ENCODE data around the gene TNFAIP3.

Gene TNFAIP3

DNA sequence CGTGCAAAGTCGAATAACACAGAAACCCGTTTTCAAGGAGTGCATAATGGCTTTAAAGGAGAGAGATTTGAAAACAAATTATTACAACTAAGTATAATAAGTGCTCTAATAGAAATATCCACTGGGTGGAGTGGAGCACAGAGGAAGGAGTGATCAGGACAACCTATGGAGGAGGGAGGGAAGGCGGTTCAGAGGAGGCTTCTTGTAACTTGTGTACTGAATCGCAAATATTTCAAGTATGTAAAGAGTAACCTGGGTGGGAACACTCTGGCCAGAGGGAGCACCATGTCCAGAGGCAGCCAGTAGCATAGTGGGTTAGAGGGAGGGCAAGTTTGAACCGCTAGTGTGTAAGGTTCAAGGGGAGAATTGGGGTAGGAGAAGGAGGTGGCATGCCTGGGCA is 21.6 kb upstream of the TNFAIP3 start:
- no peak for DNase-seq

DNA sequence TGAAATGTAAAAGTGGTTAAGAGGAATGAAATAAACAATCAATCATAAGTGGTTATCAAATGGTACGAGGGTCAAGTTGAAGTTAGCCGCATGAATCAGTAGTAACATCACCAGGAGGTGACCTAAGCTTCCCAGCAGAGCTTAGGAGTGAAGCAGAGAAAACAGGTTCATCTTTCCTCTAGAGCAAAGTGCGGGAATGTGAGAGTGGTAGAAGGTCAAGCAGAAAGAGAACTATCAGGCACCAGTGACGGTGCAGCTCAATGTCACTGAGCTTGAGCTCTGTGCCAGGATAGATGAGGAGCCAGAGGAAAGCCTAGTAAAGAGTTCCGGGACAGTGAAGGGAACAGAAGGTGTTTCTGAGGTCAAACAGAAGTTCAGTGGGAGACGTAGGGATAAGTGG is 20.8 kb upstream of the TNFAIP3 start:
- DNase-seq = no peak

DNA sequence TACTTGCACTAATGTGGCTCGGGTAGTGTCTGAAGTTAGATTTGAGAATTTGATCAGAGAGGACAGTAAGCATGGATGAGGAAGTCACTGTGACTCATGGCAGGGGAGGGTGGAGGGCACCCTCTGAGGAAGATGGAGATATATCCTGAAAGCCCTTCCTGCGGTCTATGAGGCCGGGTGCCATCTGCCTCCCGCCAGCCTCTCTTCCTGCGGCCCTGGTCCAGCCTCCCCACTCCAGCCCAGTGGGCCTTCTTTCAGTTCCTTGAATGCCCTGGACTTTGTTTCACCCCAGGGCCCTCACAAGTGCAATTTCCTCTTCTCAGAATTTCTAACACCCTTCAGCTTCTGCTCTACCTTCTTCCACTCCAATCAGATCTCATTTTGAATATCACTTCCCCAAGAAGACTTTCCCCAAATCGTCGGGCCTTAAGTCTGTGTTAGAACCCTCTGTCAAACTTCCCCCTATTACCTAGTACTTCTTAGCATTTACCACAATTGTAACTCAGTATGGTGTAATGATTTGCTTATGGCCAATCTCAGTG is 20.2 kb upstream of the TNFAIP3 start:
- no peak for DNase-seq

DNA sequence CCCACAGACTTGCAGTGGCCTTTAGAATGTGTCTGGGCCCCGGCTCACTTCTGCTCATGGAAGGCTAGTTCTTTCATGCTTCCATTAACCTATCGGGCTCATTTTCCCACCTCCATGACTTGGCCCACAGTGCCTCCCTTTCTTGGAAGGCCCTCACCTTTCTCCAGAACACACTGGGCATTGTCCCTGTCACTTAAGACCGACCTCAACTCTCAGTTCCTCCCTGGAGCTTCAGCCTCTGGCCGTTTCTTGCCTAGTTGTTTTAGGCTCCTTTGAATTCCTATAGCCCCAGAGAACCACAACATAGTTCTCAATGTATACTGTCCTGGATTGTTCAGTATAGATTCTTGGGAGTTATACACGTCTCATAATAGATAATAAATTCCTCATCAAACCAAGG is 19.3 kb upstream of the TNFAIP3 start:
- no peak for DNase-seq

DNA sequence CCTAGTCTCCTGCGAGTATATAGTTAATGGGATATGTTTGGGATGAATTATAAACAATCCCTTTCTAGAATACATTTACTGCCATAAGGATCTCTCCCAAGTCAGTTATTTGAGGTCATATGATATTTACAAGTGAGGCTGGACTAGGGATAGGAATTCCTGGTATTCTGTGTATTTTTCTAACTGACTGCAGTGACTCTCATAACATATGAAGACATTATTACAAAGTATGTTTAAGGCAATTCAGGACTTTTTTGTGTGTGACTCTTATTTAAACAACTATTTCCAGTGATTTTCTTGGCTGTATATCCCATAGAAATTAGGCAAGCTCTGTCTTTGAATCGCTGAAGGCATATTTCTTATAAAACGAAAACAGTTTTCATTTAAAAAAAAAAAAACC is 18.4 kb upstream of the TNFAIP3 start:
- no peak for DNase-seq

DNA sequence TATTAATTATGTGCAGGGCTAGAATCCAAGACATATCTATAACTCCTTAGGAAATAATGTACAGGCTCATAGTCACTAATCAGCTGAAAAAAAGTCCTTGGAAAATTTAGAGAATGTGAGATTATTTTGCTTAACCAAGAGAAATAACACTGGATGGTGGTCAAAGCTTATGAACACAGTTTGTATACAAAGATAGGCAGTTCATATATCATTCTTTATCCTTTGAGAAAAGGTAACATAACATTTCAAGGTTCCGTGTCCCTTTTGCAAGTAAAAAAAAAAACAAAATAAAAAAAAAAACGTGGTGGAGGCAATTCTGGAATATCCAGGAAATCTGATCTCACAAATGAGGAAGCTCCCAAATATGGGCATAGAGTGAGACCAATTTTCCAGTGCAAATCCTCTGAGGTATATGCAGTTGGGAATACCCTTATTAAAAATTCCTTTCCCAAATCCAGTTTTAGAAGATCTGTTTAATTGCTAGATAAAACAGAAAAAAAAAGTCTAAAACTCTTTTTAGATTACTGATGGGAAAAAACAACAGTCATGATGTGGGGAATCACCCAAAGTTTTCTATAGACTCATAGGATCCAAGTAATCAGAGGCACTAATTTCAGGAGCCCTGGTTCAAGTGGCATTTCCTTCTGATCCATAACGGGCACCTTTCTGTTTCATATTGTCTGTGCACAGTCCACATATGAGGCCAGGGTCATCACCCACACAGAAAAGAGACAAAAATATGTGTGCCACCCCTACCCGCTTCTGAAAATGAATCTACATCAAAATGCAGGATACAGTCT is 17.7 kb upstream of the TNFAIP3 start:
- no peak for DNase-seq

DNA sequence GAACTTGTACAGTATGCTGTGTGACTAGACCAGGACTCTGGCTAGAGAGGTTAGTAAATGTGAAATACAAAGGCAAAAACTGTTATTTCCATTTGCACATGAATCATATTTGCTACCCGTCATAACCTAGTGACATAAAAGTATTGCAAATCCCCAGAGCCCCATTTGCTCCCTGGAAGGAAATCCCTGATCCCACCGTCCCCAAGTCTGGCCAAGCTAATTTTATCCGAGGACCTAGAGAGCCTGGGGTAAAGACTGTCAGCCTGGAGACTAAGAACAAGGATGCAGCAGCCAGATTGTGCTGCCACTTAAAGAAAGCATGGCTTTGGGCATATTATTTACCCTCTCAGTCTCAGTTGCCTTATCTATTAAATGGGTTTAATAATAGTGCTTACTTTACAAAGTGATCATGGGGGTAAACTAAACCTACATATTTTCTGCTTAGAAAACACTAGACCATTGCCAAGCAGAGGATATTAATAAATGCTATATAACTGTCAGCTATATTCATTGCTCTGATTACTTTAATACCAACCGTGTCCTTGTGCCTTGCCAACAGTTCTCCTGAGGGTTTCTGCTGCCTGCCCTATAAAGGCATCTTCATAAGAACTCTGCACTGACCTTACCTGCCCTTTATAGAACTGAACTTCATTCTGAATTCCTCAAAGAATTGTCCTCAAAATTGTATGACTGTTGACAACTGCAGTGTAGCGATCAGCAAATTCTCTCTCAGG is 16.9 kb upstream of the TNFAIP3 start:
- DNase-seq = no peak

DNA sequence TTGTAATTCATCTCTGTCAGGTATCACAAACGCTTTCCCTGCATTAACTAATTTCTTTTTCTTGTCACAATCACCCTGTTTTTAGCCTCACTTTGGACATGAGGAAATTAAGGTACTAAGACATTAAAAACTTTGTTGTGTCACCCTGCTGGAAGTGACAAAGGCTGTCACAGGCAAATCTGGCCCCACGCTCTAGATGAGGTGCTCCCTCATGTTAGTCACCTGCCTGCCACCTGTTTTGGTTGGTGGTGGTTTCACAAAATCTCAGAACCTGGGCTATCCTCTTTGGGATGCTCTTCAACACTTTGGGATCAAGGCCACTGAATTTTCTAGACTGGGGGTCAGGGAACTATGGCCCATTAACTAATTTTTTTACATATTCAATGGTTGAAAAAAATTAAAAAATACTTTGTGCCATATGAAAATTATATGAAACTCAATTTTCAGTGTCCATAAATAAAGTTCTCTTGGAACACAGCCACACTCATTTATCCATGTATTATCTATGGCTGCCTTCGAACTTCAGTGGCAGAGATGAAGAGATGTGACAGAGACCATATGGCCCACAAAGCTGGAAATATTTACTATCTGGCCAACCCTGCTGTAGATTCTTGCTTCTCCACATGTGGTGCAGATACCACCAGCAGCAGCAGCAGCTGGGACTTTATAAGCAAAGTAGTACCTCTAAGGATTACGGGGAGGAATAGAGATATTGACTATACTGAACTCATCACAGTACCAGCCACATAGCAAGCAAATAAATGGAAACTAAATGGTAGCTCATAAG is 16.1 kb upstream of the TNFAIP3 start:
- DNase-seq = no peak

DNA sequence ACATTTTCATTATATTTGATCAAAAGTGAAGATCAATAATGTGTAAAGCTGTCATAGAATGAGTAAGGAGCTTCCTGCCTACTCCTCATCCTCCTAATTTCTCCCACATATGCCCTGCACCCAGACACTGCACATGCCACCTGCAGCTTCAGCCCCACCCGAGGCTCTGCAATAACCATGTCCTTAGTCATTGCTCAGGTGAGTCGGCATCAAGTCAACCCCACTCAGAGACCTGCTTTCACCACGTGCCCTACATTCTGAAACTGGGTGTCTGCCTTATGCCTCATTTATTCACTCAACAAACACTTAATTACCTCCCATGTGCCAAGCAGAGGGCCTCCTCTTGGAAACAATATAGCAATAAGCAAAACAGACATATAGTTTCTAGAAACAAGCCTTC is 15.4 kb upstream of the TNFAIP3 start:
- no peak for DNase-seq

DNA sequence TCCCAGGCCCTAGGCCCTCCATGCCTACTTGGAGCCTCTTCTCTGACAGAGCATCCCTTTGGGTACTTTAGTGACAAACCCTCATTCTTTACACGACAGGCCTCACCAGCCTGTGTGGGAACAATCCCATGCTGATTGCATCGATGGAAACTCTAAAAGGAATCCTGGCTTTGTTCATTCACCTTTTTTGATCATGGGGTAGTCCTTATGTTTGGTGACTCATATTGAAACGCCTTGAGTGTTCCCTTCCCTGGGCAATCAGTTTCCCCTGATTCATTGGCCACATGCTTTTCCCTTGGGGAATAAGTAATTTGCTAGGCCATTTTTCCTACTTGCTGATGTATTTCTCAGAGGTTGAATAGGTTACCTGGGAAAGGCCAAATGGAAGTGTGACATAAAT is 14.7 kb upstream of the TNFAIP3 start:
- DNase-seq = no peak

DNA sequence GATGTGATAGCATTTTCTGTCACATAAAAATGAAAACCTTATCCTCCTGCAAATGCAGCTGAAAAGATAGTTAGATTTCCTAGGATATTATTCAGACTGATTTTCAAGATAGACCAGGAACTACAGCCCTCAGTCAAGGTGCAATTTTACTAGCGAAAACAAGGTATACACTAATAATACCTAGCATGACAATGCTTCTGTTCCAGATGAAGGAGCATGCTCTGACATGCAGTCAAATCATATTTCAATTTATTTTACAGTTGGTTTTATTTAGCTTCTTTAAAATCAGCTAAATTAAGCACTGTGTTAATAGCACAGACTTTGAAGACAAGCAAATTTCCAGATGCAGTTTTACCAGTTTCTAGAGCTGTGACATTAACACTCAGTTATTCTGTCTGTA is 14.2 kb upstream of the TNFAIP3 start:
- DNase-seq = no peak

DNA sequence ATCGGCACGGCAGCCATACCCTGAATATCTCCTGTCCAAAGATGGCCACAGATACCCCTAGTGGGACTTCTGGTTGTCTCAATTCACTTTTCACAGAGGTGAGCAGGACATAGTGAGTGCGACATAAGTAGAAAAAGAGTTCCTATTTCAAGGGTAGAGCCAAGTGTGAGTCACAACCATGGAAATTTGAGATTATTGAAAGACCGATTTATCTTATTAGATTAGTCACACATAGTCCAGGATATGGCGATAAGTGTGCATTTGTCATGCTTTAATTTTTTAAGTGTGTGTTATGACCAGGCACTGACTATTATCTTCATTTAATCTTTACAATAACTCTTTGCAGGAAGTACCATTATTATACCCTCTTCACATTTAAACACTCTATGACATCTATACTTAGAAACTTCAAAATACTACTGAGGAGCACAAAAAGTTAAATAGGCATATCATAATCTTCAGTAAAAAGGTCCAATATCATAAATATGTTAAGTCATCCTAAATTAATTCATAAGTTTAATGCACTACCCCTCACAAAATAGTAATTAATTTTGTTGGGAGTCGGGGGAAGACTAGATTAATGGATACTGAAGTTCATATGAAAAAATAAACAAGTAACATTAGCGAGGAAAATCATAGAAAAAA is 13.4 kb upstream of the TNFAIP3 start:
- DNase-seq = no peak

DNA sequence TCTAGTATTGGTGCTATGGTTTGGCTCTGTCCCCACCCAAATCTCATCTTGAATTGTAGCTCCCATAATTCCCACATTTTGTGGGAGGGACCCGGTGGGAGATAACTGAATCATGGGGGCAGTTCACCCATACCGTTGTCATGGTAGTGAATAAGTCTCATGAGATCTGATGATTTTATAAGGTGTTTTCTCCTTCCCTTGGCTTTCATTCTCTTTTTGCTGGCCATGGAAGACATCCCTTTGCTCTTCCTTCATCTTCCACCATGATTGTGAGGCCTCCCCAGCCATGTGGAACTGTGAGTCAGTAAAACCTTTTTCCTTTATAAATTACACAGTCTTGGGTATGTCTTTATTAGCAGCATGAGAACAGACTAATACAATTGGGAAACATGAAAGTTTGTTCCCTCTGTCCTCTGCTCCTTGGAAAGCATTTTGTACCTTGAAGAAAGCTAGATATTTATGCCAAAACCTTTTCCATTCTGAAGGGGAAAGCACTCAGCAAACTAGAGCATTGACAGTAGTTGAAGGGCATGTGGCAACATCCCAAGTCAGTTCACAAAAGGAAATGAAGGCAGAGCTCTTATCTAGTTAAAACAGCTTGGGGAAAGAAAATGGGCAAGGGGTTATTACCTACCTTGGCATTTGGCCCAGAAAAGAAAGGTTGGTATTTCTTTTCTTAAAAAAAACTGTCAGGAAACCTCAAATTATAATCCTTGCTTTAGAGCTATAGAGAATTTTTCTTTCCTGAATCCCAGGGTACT is 10.7 kb upstream of the TNFAIP3 start:
- DNase-seq = no peak

DNA sequence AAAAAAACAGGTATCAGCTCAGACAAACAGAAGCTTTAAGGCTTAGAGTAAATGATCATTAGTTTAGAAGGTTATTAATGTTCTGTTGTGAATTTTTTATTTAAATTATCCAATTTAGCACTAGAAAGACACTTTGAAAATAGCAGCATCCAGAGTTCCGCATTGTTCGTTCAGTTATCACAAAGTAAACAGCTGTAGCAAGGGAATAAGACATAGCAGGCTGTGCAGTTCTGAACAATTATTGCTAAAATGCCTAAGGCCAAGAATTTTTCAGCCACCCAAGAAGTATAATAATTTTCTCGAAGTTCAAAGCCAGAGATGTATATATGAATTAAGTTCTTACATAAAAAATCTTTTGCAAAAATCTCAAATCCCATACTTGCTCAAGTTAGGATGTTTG is 8.0 kb upstream of the TNFAIP3 start:
- DNase-seq = no peak

DNA sequence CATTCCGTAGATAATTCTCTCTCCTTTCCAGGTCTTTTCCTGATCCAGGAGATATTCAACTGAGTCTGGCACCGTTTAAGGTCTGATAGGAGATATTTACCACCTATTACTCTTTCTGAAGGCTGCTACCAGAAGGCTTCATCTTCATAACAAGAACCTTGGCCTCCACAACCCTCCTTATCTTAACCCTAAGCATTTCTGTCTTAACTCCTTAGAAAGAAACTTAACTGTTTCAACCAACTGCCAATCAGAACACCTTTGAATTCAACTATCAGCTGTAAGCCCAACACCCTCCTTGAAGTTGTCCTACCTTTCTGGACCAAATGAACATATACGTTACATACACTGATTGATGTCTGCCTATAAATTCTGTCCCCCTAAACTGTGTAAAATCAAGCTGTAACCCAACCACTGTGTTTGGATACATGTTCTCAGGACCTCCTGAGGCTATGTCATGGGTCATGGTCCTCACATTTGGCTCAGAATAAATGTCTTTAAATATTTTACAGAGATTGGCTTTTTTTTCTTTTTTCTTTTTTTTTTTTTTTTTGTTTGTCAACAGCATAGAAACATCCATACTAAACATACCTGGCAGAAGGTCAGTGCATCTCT is 6.6 kb upstream of the TNFAIP3 start:
- no peak for DNase-seq

DNA sequence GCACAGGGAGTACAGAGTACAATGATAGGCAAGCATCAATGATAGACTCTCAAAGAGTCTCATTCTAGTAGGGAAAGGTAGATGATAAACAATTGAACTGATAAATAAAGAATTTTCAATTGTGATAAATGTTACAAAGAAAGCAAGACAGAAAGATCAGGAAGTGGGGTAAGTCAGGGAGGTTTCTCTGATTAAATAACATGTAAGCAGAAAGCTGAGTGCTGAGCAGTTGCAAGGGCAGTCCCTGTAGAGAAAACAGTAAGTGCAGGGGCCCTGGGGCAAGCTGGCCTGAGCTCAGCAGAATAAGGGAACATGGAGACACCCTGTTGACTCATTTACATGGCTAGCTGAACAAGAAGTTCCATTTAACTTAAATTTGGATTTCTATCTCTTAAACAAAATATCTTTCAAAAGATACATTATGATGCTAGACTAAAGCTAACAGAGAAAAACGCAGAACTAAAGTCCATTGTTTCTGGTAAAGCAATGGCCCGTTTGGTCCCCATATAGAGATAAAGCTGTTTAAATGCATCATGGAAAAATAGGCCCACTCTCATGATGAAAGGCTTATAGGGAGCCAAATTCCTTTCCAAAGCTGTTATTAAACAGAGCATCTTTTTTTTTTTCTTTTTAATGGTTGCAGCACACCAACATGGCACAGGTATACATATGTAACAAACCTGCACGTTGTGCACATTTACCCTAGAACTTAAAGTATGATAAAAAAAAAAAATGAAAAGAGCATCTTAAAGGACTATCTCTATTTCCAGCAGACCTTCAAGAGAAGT is 5.3 kb upstream of the TNFAIP3 start:
- no peak for DNase-seq

DNA sequence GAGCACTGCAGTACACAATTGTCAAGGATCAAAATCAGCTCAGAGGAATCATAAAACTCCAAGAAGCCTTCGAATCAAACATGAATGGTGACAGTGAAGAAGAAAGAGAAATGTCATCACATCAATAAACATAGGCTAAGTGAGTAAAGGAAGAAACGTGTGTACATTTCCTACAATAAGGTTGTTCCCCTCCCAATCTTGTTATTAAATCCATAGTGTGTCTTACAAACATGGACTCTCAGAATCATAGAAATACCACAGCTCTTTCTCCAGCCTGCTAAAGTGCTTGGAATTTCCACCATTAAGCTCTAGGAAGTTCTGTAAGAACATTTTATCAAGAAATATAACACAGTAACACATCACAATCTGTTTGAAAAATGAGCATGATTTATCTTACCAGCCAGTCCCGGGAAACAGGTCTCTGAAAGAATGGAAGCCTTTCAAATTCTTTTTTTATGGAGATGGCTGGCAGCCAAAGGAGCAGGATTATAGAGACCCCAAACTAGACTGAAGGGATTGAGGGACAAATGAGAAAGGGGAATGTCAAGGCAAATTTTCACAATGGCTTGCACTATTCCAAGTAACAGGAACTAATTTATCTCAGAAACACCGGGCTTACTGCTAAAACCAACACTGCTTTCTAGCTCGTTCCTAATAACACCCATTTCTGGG is 4.5 kb upstream of the TNFAIP3 start:
- DNase-seq = no peak

DNA sequence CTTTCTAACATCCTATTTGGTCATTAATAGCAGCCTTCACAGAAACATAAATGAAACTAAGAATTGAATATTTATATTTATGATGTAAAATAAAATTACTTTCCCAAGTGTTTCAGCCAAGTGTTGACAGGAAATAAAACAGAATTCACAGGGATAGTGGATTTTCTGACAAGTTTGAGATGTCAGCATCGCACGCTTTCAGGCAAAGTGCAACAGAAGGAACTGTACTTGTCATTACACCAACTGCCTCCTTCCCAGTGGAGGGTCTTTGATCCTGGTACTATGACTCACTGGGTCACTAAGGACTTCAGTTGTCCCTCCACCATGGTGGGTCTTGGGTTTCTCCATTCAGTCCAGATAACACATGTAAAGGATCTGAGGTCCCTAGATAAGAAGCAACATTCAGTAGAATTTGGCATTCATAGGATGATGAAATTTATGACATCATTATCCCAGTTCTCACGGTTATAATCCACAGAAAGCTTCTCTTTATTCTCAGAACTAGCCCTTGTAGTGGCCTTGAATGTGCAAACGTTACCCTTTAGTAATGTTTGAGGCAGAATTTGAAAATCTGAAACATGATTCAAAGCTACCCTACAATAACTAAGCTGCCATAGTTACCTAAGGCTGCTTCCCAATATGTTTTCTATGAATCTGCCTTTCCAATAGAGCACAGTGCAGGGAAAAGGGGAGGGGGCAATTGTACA is 3.8 kb upstream of the TNFAIP3 start:
- DNase-seq = no peak

DNA sequence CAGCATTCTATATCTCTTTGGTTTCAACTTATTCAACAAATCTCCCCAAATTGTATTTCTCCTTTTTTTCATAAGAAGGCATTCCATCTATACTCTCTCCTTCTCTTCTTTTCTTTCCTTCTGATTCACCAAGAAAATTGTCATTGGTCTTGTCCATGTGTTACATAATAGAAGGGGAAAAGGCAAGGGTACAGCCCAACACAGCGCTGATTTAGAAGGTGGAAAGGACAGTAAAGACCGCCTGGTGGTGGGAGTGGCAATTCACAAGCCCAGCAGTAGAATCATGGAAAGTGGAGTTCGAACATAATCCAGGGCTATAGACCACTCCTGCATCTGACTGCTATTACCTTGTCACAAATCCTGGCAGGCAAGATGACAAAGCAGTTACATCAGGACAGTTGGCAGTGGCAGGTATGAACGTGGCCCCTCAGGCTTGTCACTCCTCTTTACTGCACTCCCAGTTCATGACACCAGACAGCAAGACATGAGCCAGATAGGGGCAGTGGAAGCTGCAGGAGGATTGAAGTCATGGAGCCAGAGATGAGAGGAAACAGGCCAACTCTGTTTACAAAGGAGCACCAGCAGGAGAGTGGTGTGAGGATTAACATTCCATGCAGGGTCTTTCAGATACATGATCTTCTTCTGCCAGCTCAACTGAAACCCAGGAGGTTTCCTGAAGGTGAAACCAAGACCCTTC is 2.1 kb upstream of the TNFAIP3 start:
- DNase-seq = no peak

All from activated CD8-positive, alpha-beta memory T cell treated with anti-CD3 and anti-CD28 coated beads, Interleukin-2, amount 50 U/mL, for 4 hours (primary cell).